Kidney capillary endothelial cell (primary cell): ENCODE results near the gene PFKFB3.

ENCODE experiments used
- DNase-seq: peaks from one replicate; pipeline ENCODE4 v3.0.0-alpha.2; 2018; ENCODE audit warnings: low spot score

The PFKFB3 gene

GRCh38 chr10:6300784-6301460, 98.2 kb downstream of the PFKFB3 start:
- DNase-seq: no peak

GRCh38 chr10:6301488-6302075, 98.8 kb downstream of the PFKFB3 start:
- no peak for DNase-seq
